AG10803 (cell line): Measurements from ENCODE around the gene STARD10.
"Not testable (repeated sequence)": the region's sequence is repeated elsewhere in the genome, so short reads cannot be mapped to it uniquely, and the experiment has no call there.

Source experiments
- DNase-seq: peaks from one replicate; pipeline ENCODE4 v3.0.0; 2010; ENCODE audit warnings: low read depth
- H3K4me3 ChIP-seq: 2 replicates; pipeline ENCODE4 v1.5.1; 2011; ENCODE audit warnings: mild to moderate bottlenecking, low read length, control low read depth
- TF ChIP-seq, protein P1 (sequence below): conservative IDR thresholded peaks from 2 replicates; pipeline ENCODE4 v1.5.1; 2011; ENCODE audit warnings: mild to moderate bottlenecking, low read length, control low read depth, inconsistent platforms

The STARD10 gene

DNA sequence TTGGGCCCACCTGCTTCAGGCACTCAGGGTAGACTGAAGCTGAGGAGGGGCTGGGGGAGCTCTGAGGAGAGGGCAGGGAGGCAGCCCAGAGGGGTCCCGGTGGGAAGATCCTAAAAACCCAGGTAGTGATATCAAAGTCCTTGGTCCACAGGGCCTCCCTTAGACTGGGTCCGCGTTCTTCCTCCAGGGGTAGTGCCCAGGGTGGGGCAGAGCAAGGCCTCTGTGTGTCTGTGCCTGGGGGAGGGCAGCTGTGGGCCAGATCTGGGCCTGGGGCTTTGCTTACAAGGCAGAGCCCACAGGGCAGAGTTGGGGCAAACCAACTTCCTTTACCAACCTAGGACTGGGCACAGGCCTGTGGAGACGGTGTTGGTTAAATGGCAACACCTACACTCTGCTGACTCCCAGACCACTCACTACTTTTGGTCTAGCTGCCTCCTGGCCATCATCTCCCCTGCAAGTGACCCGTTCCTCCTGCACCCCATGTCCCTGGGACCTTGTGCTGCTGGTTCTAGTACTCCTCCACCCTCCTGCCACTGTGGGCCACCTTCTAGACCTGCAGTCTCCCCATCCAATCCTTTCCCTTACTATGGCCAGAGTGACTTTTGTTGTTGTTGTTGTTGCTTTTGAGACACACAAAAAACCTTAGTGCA lies 36.2 kb upstream of the STARD10 start:
- H3K4me3 ChIP-seq, result no peak overlapping the region
- no peak for DNase-seq
- TF ChIP-seq, protein P1, sequence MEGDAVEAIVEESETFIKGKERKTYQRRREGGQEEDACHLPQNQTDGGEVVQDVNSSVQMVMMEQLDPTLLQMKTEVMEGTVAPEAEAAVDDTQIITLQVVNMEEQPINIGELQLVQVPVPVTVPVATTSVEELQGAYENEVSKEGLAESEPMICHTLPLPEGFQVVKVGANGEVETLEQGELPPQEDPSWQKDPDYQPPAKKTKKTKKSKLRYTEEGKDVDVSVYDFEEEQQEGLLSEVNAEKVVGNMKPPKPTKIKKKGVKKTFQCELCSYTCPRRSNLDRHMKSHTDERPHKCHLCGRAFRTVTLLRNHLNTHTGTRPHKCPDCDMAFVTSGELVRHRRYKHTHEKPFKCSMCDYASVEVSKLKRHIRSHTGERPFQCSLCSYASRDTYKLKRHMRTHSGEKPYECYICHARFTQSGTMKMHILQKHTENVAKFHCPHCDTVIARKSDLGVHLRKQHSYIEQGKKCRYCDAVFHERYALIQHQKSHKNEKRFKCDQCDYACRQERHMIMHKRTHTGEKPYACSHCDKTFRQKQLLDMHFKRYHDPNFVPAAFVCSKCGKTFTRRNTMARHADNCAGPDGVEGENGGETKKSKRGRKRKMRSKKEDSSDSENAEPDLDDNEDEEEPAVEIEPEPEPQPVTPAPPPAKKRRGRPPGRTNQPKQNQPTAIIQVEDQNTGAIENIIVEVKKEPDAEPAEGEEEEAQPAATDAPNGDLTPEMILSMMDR, result no peak

DNA sequence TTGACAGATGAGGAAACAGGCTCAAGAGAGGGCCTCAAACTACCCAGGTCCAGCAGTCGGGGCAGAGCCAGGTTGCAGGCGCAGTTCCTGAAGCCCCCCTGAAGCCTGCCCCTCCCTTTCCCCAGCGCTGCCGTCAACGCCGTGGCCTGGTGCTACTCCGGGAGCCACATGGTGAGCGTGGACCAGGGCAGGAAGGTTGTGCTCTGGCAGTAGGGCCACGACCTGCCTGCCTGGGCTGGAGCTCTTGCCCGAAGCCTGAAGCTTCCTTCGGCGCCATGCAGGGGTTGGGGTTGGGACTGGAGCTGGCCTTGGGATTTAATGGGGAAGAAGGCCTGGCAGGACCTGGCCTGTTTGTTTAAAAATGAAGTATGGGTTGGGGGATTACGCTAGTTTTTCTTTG lies 35.3 kb upstream of the STARD10 start:
- H3K4me3 ChIP-seq, result no peak overlapping the region
- TF ChIP-seq, protein P1, result no peak
- DNase-seq, result no peak

DNA sequence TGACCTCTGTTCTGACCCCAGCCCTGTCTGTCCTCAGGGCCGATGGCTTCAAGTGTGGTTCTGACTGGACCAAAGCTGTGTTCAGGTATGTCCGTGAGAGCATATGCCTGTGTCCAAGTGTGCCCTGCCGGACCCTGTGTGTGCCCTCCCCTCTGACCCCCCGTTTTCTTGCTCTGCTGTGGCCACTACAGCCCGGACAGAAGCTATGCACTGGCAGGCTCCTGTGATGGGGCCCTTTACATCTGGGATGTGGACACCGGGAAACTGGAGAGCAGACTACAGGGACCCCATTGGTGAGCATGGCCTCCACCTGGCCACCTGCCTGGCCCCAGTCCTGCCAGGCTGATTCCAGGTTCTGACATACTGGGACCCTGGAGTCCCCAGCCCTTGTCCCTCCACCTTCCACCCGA lies 34.9 kb upstream of the STARD10 start:
- H3K4me3 ChIP-seq, result no peak overlapping the region
- DNase-seq, result no peak
- TF ChIP-seq, protein P1, result no peak

DNA sequence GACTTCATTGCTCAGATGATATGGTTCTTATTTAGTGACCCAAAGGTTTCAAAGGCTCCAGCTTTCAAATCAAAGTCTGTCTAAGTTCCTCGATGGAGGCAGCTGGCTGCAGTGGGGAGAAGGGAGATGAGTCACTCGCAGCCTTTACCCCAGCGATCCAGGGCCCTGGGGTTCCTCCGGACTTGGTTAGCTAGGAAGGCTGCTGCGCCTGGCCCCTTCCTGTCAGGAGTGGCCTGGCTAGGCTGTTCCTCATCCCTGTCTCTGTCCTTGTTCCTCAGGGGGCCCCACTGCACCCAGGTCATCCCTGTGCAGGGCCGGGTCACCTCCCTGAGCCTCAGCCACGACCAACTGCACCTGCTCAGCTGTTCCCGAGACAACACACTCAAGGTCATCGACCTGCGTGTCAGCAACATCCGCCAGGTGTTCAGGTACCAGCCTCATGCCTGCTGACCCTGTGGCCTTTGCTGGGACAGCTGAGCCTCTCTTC lies 34.3 kb upstream of the STARD10 start:
- peak; percentile 42 for DNase-seq
- H3K4me3 ChIP-seq, result no peak overlapping the region
- TF ChIP-seq, protein P1, result no peak

DNA sequence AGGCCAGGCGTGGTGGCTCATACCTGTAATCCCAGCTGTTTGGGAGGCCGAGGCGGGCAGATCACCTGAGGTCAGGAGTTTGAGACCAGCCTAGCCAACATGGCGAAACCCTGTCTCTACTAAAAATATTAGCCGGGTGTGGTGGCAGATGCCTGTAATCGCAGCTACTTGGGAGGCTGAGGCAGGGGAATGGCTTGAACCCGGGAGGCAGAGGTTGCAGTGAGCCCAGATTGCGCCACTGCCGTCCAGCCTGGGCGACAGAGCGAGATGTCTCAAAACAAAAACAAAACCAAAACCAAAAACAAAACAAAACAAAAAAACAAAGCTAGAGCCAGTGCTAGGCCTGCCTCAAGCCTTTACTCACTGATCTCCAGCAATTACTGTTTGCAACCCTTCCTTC lies 33.8 kb upstream of the STARD10 start:
- not testable (repeated sequence) for DNase-seq, H3K4me3 ChIP-seq

DNA sequence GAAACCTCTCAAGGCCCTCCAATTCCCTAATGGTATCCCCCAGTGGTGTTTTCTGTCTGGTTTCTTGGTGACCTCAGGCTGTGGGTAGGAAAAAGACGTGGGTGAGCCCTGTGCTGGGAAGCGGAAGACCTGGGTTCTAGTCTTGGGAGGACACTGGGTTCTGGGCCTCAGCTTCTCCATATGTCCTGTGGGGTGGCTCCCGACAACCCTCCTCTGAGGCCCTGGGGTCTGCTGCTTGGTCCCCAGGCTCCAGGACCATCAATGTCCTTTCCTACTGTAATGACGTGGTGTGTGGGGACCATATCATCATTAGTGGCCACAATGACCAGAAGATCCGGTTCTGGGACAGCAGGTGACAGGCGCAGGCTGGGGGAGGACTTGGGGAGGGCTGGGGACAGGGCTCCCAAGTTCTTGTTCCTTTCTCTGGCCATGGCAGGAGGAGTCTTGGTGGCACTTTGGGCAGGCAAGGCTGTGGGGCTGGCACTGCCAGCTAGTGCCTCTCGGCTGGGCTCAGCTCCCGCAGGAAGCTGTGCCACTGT lies 33.2 kb upstream of the STARD10 start:
- TF ChIP-seq, protein P1, result no peak
- no peak for DNase-seq
- no peak overlapping the region for H3K4me3 ChIP-seq

DNA sequence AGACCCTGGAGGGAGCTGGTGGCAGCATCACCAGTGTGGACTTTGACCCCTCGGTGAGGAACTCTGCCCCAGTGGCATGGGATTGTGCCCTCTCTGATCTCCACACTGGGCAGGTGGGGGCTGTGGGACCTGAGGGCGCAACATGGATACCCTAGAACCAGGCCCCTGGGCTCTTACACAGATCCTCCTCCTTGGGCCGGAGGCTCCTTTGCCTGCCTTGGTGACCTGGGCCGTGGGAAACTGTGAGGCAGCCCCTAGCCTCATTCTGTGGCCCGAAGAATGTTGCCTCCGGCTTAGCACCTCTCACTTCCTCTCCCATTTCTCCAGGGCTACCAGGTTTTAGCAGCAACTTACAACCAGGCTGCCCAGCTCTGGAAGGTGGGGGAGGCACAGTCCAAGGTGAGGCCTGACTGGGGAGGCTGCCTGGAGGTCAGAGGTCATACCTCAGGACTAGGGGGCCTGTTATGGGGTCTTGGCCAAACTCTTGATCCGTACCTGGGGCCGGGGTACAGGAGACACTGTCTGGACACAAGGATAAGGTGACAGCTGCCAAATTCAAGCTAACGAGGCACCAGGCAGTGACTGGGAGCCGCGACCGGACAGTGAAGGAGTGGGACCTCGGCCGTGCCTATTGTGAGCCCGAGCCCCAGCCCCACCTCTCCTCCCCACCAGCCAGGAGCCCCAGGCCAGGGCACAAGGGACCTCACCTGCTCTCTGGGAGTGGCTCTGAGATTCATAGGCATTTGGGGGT lies 32.5 kb upstream of the STARD10 start:
- TF ChIP-seq, protein P1, result no peak
- no peak for DNase-seq
- H3K4me3 ChIP-seq, result no peak overlapping the region
